Measurements from ENCODE around the gene TEX264. TPM values are rescaled to one million over a fixed set of nuclear protein-coding genes. Genes with fewer than 3 reads are reported as not detected.

The TEX264 gene
- total and polyA plus RNA-seq, 2 donors (not counting 1 experiment from before 2014, with no cell fraction given): 34.3 to 51.0 TPM

DNA sequence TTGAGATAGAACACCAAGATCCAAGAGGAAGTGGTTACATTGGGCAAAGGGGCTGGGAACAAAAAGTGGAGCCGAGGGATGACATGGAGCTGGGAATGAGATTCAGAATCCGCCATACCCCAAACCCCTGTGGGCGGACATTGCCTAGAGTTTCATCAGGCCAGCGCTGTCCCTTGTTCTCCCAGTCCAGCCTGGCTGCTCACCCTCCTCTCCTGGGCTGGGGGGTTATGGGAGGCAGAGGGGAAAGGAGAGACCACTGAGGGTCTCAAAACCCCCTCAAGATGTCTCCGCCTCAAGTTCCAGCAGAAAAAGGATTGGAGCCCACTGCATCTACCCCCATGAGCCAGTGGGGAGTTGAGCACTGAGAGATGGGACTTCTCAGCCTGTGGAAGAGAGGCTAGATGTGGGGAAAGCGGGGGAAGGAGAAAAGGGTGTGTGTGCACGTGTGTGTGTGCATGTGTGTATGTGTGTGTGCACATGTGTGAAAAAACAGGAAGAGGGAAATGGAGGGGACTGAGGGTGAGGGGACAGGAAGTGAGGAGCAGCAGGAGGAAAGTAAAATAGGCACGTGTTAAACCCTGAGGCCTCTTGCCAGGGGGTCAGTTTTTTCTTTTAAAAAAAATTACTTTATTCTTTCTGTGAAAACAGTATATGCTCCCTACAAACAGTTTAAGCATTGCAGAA lies 50.2 kb downstream of the TEX264 start:
- no peak overlapping the region for H3K9ac ChIP-seq (ENCODE audit: insufficient read depth, low read length)
- H4K20me1 ChIP-seq (ENCODE audit: control insufficient read depth, extremely low read depth, insufficient read depth, low read length): no peaks in the 10 kb centered on the region
- H3K27me3 ChIP-seq (ENCODE audit: control insufficient read depth, insufficient read depth, low read length): no peaks in the 10 kb centered on the region
- no peak overlapping the region for H3K27ac ChIP-seq (ENCODE audit: insufficient read depth, low read length)
- no peak overlapping the region for H3K4me3 ChIP-seq (replicated peaks in 1 of 4; ENCODE audit: control extremely low read depth in 1 of 4, insufficient read depth in 1 of 4, low read depth in 3 of 4, low read length in 4 of 4)
- H3K36me3 ChIP-seq (ENCODE audit: control insufficient read depth, insufficient read depth, low read length): no peaks in the 10 kb centered on the region
- no peak overlapping the region for H3K4me2 ChIP-seq (ENCODE audit: extremely low read depth, insufficient read depth, low read length)
- no peak overlapping the region for H2AFZ ChIP-seq (ENCODE audit: low read length)
- DNase-seq (ENCODE audit: low read depth in 2 of 2): no peak
- no peaks in the 10 kb centered on the region for H3K9me3 ChIP-seq (ENCODE audit: control insufficient read depth, insufficient read depth, low read depth, low read length)
- H3K4me1 ChIP-seq (ENCODE audit: control insufficient read depth, extremely low read depth, insufficient read depth, low read length): no peaks in the 10 kb centered on the region
- H3K79me2 ChIP-seq (ENCODE audit: control insufficient read depth, insufficient read depth, low read length): no peaks in the 10 kb centered on the region
- TF ChIP-seq, protein P1, sequence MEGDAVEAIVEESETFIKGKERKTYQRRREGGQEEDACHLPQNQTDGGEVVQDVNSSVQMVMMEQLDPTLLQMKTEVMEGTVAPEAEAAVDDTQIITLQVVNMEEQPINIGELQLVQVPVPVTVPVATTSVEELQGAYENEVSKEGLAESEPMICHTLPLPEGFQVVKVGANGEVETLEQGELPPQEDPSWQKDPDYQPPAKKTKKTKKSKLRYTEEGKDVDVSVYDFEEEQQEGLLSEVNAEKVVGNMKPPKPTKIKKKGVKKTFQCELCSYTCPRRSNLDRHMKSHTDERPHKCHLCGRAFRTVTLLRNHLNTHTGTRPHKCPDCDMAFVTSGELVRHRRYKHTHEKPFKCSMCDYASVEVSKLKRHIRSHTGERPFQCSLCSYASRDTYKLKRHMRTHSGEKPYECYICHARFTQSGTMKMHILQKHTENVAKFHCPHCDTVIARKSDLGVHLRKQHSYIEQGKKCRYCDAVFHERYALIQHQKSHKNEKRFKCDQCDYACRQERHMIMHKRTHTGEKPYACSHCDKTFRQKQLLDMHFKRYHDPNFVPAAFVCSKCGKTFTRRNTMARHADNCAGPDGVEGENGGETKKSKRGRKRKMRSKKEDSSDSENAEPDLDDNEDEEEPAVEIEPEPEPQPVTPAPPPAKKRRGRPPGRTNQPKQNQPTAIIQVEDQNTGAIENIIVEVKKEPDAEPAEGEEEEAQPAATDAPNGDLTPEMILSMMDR (conservative IDR thresholded peaks at IDR 0.05 in 1 of 2, IDR thresholded peaks at IDR 0.05 in 1 of 2; ENCODE audit: low read depth in 1 of 2, low read length in 2 of 2): no peak

DNA sequence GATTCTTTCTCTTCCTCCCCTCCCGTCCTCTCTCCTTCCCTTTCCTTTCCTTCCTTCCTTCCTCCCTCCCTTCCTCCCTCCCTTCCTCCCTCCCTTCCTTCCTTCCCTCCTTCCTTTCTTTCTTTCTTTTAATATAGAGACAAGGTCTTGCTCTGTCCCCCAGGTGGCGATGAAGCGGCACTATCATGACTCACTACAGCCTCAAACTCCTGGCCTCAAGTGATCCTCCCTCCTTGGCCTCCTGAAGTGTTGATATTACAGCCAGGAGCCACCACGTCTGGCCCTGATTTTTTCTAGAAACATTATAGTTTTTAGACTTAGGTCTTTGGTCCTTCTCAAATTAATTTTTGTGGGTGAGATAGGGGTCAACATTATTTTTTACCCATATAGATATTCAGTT lies 51.3 kb downstream of the TEX264 start:
- H3K36me3 ChIP-seq (ENCODE audit: control insufficient read depth, insufficient read depth, low read length): no peaks in the 10 kb centered on the region
- TF ChIP-seq, protein P1 (conservative IDR thresholded peaks at IDR 0.05 in 1 of 2, IDR thresholded peaks at IDR 0.05 in 1 of 2; ENCODE audit: low read depth in 1 of 2, low read length in 2 of 2): no peak
- no peak for TF ChIP-seq EZH2 (IDR thresholded peaks at IDR 0.05; ENCODE audit: low read length, missing control alignments)
- H3K4me2 ChIP-seq (ENCODE audit: extremely low read depth, insufficient read depth, low read length): no peak overlapping the region
- H3K4me3 ChIP-seq (replicated peaks in 1 of 4; ENCODE audit: control extremely low read depth in 1 of 4, insufficient read depth in 1 of 4, low read depth in 3 of 4, low read length in 4 of 4): no peak overlapping the region
- H3K27me3 ChIP-seq (ENCODE audit: control insufficient read depth, insufficient read depth, low read length): no peaks in the 10 kb centered on the region
- no peaks in the 10 kb centered on the region for H3K9me3 ChIP-seq (ENCODE audit: control insufficient read depth, insufficient read depth, low read depth, low read length)
- H3K4me1 ChIP-seq (ENCODE audit: control insufficient read depth, extremely low read depth, insufficient read depth, low read length): no peaks in the 10 kb centered on the region
- H3K79me2 ChIP-seq (ENCODE audit: control insufficient read depth, insufficient read depth, low read length): no peaks in the 10 kb centered on the region
- DNase-seq (ENCODE audit: low read depth in 2 of 2): no peak
- H4K20me1 ChIP-seq (ENCODE audit: control insufficient read depth, extremely low read depth, insufficient read depth, low read length): no peaks in the 10 kb centered on the region
- H2AFZ ChIP-seq (ENCODE audit: low read length): no peak overlapping the region
- H3K9ac ChIP-seq (ENCODE audit: insufficient read depth, low read length): no peak overlapping the region
- H3K27ac ChIP-seq (ENCODE audit: insufficient read depth, low read length): no peak overlapping the region

DNA sequence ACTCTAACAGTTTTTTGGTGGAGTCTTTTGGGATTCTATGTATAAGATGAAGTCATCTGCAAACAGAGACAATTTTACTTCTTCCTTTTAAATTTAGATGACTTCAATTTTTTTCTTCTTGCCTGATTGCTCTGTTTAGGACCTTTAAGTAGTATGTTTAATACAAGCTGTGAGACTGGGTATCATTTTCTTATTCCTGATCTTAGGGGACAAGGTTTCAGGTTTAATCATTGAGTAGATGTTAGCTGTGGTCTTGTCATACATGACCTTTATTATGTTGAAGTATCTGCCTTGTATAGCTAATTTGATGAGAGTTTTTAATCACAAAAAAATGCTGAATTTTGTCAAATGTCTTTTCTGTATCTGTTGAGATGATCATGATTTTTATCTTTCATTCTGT lies 56.4 kb downstream of the TEX264 start:
- H3K79me2 ChIP-seq (ENCODE audit: control insufficient read depth, insufficient read depth, low read length): no peaks in the 10 kb centered on the region

More for the DNA sequence above, 56.4 kb downstream of the TEX264 start:
- no peak overlapping the region for H3K4me2 ChIP-seq (ENCODE audit: extremely low read depth, insufficient read depth, low read length)
- TF ChIP-seq, protein P1 (conservative IDR thresholded peaks at IDR 0.05 in 1 of 2, IDR thresholded peaks at IDR 0.05 in 1 of 2; ENCODE audit: low read depth in 1 of 2, low read length in 2 of 2): no peak
- TF ChIP-seq EZH2 (IDR thresholded peaks at IDR 0.05; ENCODE audit: low read length, missing control alignments): no peak
- no peak overlapping the region for H3K27ac ChIP-seq (ENCODE audit: insufficient read depth, low read length)
- H2AFZ ChIP-seq (ENCODE audit: low read length): no peak overlapping the region
- no peaks in the 10 kb centered on the region for H3K27me3 ChIP-seq (ENCODE audit: control insufficient read depth, insufficient read depth, low read length)
- no peaks in the 10 kb centered on the region for H3K9me3 ChIP-seq (ENCODE audit: control insufficient read depth, insufficient read depth, low read depth, low read length)
- no peaks in the 10 kb centered on the region for H3K36me3 ChIP-seq (ENCODE audit: control insufficient read depth, insufficient read depth, low read length)
- no peaks in the 10 kb centered on the region for H3K4me1 ChIP-seq (ENCODE audit: control insufficient read depth, extremely low read depth, insufficient read depth, low read length)
- no peak overlapping the region for H3K9ac ChIP-seq (ENCODE audit: insufficient read depth, low read length)
- no peak overlapping the region for H3K4me3 ChIP-seq (replicated peaks in 1 of 4; ENCODE audit: control extremely low read depth in 1 of 4, insufficient read depth in 1 of 4, low read depth in 3 of 4, low read length in 4 of 4)
- no peak for DNase-seq (ENCODE audit: low read depth in 2 of 2)
- no peaks in the 10 kb centered on the region for H4K20me1 ChIP-seq (ENCODE audit: control insufficient read depth, extremely low read depth, insufficient read depth, low read length)

Measured in fibroblast of lung (primary cell).